Left ventricle myocardium inferior (tissue), 1 donor: ENCODE data around the gene AKAP8L. TPM values are rescaled to one million over a fixed set of nuclear protein-coding genes. Genes with fewer than 3 reads are reported as not detected.
A peak's percentile ranks its signal among the peaks of the same experiment; 100 is the strongest.

Source experiments
- DNase-seq: peaks from one replicate; pipeline ENCODE4 v3.0.0-alpha.2; 2020
- H3K27ac ChIP-seq: fragments of 200-600 bp; replicated peaks from 2 replicates; pipeline ENCODE4 v1.8.0; 2021
- H3K27me3 ChIP-seq: fragments of 200-600 bp; 2 replicates; pipeline ENCODE4 v1.8.0; 2021; ENCODE audit warnings: low read depth
- H3K36me3 ChIP-seq: fragments of 200-600 bp; 2 replicates; pipeline ENCODE4 v1.8.0; 2021
- H3K4me1 ChIP-seq: fragments of 200-600 bp; 2 replicates; pipeline ENCODE4 v1.8.0; 2021
- H3K4me3 ChIP-seq: fragments of 200-600 bp; 2 replicates; pipeline ENCODE4 v1.8.0; 2021; ENCODE audit warnings: mild to moderate bottlenecking, moderate library complexity
- H3K9me3 ChIP-seq: fragments of 200-600 bp; replicated peaks from 2 replicates; pipeline ENCODE4 v1.8.0; 2021
- CTCF ChIP-seq: fragments of 200-600 bp; IDR thresholded peaks from 2 replicates; pipeline ENCODE4 v1.8.0; 2021; ENCODE audit warnings: antibody characterized with exemption, mild to moderate bottlenecking, borderline replicate concordance
- intact Hi-C: fragments of 100-400 bp; cut with micrococcal nuclease; formaldehyde crosslinking; loops from one replicate; pipeline ENCODE4 v1.11.0; 2022
- total RNA-seq: library from RNA; stranded (reverse); fragmentation: NEBNext Ultra II Directional; extraction: Animal tissue kit (Norgen Biotek cat#: 25700); gene quantifications from one replicate; pipeline ENCODE4 v1.2.1, GENCODE V29; 2021
- donor health status: DM: no; HTN: yes; CAD: no; lungs with severe emphysema.

Gene AKAP8L
- total RNA-seq, 1 donor from 2014 or later: 74.5 TPM

- H3K4me1 ChIP-seq: peaks cover 89% of the 10 kb centered on the region
Observed at GRCh38 chr19:15371119-15371518, 47.7 kb downstream of the AKAP8L start.

GRCh38 chr19:15369594-15369891, 49.2 kb downstream of the AKAP8L start:
- intact Hi-C loops: no loop called here
- Histone ChIP-seq H3K27me3 (no peaks in the 10 kb centered on the region), H3K36me3 (peaks cover 97% of the 10 kb centered on the region), H3K4me1 (peaks cover 78% of the 10 kb centered on the region), H3K4me3 (no peak overlapping the region), H3K27ac (no peak overlapping the region), H3K9me3 (no peaks in the 10 kb centered on the region)
- DNase-seq: no peak
- TF ChIP-seq CTCF: no peak

More at GRCh38 chr19:15371119-15371518, 47.7 kb downstream of the AKAP8L start:
- Histone ChIP-seq H3K36me3 (peaks cover 81% of the 10 kb centered on the region), H3K27ac (peak overlapping the region; percentile 39), H3K27me3 (no peaks in the 10 kb centered on the region), H3K4me3 (no peak overlapping the region), H3K9me3 (no peaks in the 10 kb centered on the region)
- no peak for TF ChIP-seq CTCF
- no peak for DNase-seq
- intact Hi-C loops: loop anchor here (10.0 kb wide), 1 partner anchor 106 kb away; no protein-coding TSS in a partner anchor

- H3K27ac ChIP-seq: peak overlapping the region; percentile 85
- intact Hi-C loops: no loop called here
Observed at GRCh38 chr19:15368798-15369593, 49.8 kb downstream of the AKAP8L start.

GRCh38 chr19:15368051-15368632, 50.6 kb downstream of the AKAP8L start:
- peaks cover 64% of the 10 kb centered on the region for H3K4me1 ChIP-seq
- peak overlapping the region; percentile 85 for H3K27ac ChIP-seq
- H3K4me3 ChIP-seq: no peak overlapping the region
- TF ChIP-seq CTCF: no peak
- no peaks in the 10 kb centered on the region for H3K9me3 ChIP-seq
- peaks cover 89% of the 10 kb centered on the region for H3K36me3 ChIP-seq
- intact Hi-C loops: no loop called here
- no peaks in the 10 kb centered on the region for H3K27me3 ChIP-seq
- no peak for DNase-seq

More at GRCh38 chr19:15368798-15369593, 49.8 kb downstream of the AKAP8L start:
- no peak for DNase-seq
- Histone ChIP-seq H3K36me3 (peaks cover 97% of the 10 kb centered on the region), H3K4me3 (no peak overlapping the region), H3K9me3 (no peaks in the 10 kb centered on the region), H3K27me3 (no peaks in the 10 kb centered on the region), H3K4me1 (peaks cover 73% of the 10 kb centered on the region)
- TF ChIP-seq CTCF: no peak

GRCh38 chr19:15367439-15367838, 51.3 kb downstream of the AKAP8L start:
- Histone ChIP-seq H3K27me3 (no peaks in the 10 kb centered on the region), H3K4me1 (peaks cover 57% of the 10 kb centered on the region), H3K4me3 (no peak overlapping the region), H3K9me3 (no peaks in the 10 kb centered on the region), H3K36me3 (peaks cover 82% of the 10 kb centered on the region), H3K27ac (peak overlapping the region; percentile 85)
- intact Hi-C loops: no loop called here
- TF ChIP-seq CTCF: no peak
- DNase-seq: no peak
